ENCODE data around the gene CRELD2. TPM values are rescaled to one million over a fixed set of nuclear protein-coding genes. Genes with fewer than 3 reads are reported as not detected.

Gene CRELD2
- total RNA-seq, 4 donors from 2014 or later: 44.8 to 80.4 (median 65.1) TPM

- no peak overlapping the region for H3K4me3 ChIP-seq
- TF ChIP-seq CTCF (IDR thresholded peaks at IDR 0.05) (no peak), POLR2A (IDR thresholded peaks at IDR 0.05) (no peak), EP300 (IDR thresholded peaks at IDR 0.05) (no peak)
- 93 to 95% methylated on average over 28 to 31 of the region's 31 CpGs for WGBS, 2 donors
- H3K27me3 ChIP-seq: no peaks in the 10 kb centered on the region
- H3K27ac ChIP-seq: no peak overlapping the region
- no peaks in the 10 kb centered on the region for H3K4me1 ChIP-seq
- DNase-seq (ENCODE audit: low spot score in 2 of 2): no peak
- peaks cover 0 to 81% (median 4%) of the 10 kb centered on the region in 3 donors for H3K36me3 ChIP-seq
- peaks cover 0 to 19% (median 3%) of the 10 kb centered on the region in 4 donors for H3K9me3 ChIP-seq
These were observed 33.8 kb upstream of the CRELD2 start for GRCh38 chr22:49884503-49885260.

DNA sequence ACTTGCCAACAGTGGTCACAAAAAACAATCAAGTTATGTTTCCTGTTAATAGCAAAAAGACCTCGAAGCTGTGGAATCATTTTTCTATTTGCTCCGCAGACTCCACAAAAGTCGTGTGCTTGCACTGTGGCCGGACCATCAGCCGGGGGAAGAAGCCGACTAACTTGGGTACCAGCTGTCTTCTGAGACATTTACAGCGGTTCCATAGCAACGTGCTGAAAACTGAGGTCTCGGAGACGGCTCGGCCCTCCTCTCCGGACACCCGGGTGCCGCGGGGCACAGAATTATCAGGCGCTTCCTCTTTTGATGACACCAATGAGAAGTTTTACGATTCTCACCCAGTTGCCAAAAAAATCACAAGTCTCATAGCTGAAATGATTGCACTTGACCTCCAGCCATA, 33.2 kb upstream of the CRELD2 start:
- 96 to 97% methylated on average over 17 of the region's 17 CpGs for WGBS, 2 donors
- TF ChIP-seq POLR2A (IDR thresholded peaks at IDR 0.05) (no peak), EP300 (IDR thresholded peaks at IDR 0.05) (no peak), CTCF (IDR thresholded peaks at IDR 0.05) (no peak)
- no peak for DNase-seq (ENCODE audit: low spot score in 2 of 2)
- peaks cover 0 to 83% (median 4%) of the 10 kb centered on the region in 3 donors for H3K36me3 ChIP-seq
- no peaks in the 10 kb centered on the region for H3K4me1 ChIP-seq
- H3K27me3 ChIP-seq: no peaks in the 10 kb centered on the region
- no peak overlapping the region for H3K4me3 ChIP-seq
- peaks cover 0 to 17% (median 2%) of the 10 kb centered on the region in 4 donors for H3K9me3 ChIP-seq
- H3K27ac ChIP-seq: no peak overlapping the region

DNA sequence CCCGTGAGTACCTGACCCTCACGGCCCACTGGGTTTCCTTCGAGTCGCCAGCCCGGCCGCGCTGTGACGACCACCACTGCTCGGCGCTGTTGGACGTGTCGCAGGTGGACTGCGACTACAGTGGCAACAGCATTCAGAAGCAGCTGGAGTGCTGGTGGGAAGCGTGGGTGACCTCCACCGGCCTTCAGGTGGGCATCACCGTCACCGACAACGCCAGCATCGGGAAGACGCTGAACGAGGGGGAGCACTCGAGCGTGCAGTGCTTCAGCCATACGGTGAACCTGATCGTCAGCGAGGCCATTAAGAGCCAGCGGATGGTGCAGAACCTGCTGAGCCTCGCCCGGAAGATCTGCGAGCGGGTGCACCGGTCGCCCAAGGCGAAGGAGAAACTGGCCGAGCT, 32.6 kb upstream of the CRELD2 start:
- Histone ChIP-seq H3K9me3 (peaks cover 0 to 15% (median 0%) of the 10 kb centered on the region in 4 donors), H3K27ac (no peak overlapping the region), H3K4me1 (no peaks in the 10 kb centered on the region), H3K36me3 (peaks cover 0 to 87% (median 4%) of the 10 kb centered on the region in 3 donors), H3K27me3 (no peaks in the 10 kb centered on the region), H3K4me3 (no peak overlapping the region)
- 97 to 98% methylated on average over 35 of the region's 35 CpGs for WGBS, 2 donors
- DNase-seq (ENCODE audit: low spot score in 2 of 2): no peak
- TF ChIP-seq CTCF (IDR thresholded peaks at IDR 0.05): no peak
- no peak for TF ChIP-seq POLR2A (IDR thresholded peaks at IDR 0.05)
- no peak for TF ChIP-seq EP300 (IDR thresholded peaks at IDR 0.05)

GRCh38 chr22:49886346-49887063, 31.9 kb upstream of the CRELD2 start:
- DNase-seq (ENCODE audit: low spot score in 2 of 2): no peak
- Histone ChIP-seq H3K36me3 (peaks cover 0 to 88% (median 4%) of the 10 kb centered on the region in 3 donors), H3K4me1 (no peaks in the 10 kb centered on the region), H3K27me3 (no peaks in the 10 kb centered on the region), H3K4me3 (no peak overlapping the region), H3K9me3 (peaks cover 0 to 14% (median 0%) of the 10 kb centered on the region in 4 donors), H3K27ac (no peak overlapping the region)
- 94 to 98% methylated on average over 30 to 41 of the region's 41 CpGs for WGBS, 2 donors
- TF ChIP-seq POLR2A (IDR thresholded peaks at IDR 0.05) (no peak), CTCF (IDR thresholded peaks at IDR 0.05) (no peak), EP300 (IDR thresholded peaks at IDR 0.05) (no peak)

DNA sequence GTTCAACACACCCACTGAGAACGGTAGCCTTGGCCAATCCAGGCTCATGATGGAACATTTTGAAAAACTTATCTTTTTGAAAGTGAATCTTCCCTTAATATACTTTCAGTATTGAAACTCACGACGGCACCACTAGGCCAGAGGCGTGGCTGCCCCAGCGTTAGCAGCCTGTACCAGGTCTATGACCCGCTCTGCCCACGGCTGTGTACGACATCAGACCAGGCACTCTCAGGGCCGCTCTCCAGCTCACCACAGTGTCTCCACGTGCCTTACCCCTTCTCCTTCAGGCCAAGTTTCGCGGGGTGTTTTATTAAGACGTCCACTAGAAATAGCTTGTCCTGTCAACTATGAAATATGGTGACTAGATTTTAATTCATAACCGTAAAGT, 31.4 kb upstream of the CRELD2 start:
- no peak overlapping the region for H3K27ac ChIP-seq
- no peaks in the 10 kb centered on the region for H3K4me1 ChIP-seq
- no peak overlapping the region for H3K4me3 ChIP-seq
- no peak for TF ChIP-seq EP300 (IDR thresholded peaks at IDR 0.05)
- TF ChIP-seq POLR2A (IDR thresholded peaks at IDR 0.05): no peak
- TF ChIP-seq CTCF (IDR thresholded peaks at IDR 0.05): no peak
- no peak for DNase-seq (ENCODE audit: low spot score in 2 of 2)
- peaks cover 0 to 14% (median 0%) of the 10 kb centered on the region in 4 donors for H3K9me3 ChIP-seq
- 97% methylated on average over 14 of the region's 14 CpGs for WGBS, 2 donors
- peaks cover 0 to 83% (median 4%) of the 10 kb centered on the region in 3 donors for H3K36me3 ChIP-seq
- H3K27me3 ChIP-seq: no peaks in the 10 kb centered on the region

All from tibial nerve (tissue), 4 donors.